GM21423 (cell line): ENCODE measurements around the gene SPIN2B.
A peak's percentile ranks its signal among the peaks of the same experiment; 100 is the strongest.
"Not testable (repeated sequence)": the region's sequence is repeated elsewhere in the genome, so short reads cannot be mapped to it uniquely, and the experiment has no call there.

ENCODE experiments used
- ATAC-seq: cut with Tn5 transposase; IDR thresholded peaks from one replicate; pipeline ENCODE4 v1.9.1; 2021; ENCODE audit warnings: mild to moderate bottlenecking, moderate library complexity; ENCODE audit not compliant: unreplicated experiment

SPIN2B gene

GRCh38 chrX:57121162-57121755 lies at the start of gene SPIN2B:
SPIN2B (minus strand) TSS chrX:57121548.
- ATAC-seq = peak; percentile 100

GRCh38 chrX:57156397-57157049 lies 35.2 kb upstream of the SPIN2B start:
- no peak for ATAC-seq

DNA sequence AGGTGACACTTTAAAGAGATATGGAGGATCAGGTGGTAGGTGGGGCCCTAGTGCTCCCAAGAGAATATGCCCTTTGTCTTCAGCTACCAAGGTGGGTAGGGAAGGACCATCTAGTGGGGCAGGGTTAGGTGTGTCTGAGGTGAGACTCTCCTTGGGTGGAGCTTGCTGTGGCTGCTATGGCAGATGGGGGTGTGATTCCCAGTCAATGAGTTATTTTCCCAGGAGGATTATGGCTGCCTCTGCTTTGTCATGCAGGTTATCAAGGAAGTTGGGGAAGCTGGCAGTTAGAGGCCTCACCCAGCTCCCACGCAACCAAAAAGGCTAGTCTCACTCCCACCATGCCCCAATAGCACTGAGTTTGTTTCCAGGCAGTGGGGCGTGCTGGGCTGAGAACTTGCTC lies 33.8 kb upstream of the SPIN2B start:
- ATAC-seq = no peak

DNA sequence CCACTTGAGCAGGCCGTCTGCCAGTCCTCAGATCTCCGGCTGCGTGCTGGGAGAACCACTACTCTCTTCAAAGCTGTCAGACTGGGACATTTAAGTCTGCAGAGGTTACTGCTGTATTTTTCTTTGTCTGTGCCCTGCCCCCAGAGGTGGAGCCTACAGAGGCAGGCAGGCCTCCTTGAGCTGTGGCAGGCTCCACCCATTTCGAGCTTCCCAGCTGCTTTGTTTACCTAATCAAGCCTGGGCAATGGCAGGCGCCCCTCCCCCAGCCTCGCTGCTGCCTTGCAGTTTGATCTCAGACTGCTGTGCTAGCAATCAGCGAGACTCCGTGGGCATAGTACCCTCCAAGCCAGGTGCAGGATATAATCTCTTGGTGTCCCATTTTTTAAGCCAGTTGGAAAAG lies 30.9 kb upstream of the SPIN2B start:
- not testable (repeated sequence) for ATAC-seq

DNA sequence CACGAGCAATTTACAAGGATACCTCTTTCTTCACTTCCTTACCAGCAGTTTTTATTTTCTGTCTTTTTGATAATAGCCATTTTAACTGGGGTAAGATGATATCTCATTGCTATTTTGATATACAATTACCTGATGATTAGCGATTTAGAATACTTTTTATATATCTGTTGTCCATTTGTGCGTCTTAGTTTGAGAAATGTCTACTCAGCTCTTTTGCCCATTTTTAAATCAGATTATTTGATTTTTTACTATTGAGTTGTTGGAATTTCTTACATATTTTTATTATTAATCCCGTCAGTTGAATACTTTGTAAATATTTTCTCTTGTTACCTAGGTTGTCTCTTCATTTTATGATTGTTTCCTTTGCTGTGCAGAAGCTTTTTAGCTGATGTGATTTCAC lies 17.3 kb upstream of the SPIN2B start:
- ATAC-seq = no peak

GRCh38 chrX:57137501-57137900 lies 16.2 kb upstream of the SPIN2B start:
- ATAC-seq = no peak

GRCh38 chrX:57137073-57137472 lies 15.7 kb upstream of the SPIN2B start, which contains the start of gene SPIN2A:
SPIN2A (minus strand) TSS chrX:57137397; CDS start chrX:57136597, 800 bp downstream.
- ATAC-seq = not testable (repeated sequence)

DNA sequence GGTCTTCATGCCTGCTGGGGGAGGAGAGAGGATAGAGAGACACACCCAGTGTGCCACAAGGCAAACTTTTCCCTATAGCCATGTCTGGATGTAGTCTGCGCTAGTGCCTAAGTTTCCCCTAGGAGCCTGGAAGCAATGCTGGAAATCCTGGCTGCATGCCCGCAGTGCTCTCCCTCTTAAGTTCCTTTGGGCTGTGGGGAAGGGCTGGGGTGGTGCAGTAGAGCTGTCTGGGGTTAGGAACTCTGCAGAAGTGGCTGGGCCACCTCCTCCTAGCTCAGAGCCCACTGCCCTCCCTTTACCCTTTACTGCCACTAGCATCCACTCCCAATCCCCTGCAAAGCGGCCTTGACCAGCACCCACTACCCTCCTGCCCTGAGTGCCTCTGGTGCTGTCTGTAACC lies 15.2 kb upstream of the SPIN2B start:
- not testable (repeated sequence) for ATAC-seq

DNA sequence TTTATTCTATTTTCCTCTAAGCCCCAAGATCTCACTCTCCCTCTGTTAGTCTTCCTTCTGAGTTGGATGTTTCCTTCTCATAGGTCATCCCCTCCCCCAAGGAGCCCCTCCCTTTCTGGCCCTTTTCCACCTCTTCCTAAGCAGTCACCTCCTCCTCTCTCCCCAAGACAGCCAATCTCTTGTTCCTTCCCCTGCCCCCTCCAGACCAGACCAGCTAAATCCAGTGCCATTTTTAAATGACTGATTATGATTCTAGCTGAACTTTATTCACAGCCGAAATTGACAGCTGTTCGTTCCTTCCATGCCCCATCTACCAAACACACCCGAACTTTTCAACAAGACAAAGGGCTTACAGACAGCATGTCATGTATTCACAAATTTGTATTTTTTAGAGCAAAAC lies 13.9 kb upstream of the SPIN2B start:
- no peak for ATAC-seq

DNA sequence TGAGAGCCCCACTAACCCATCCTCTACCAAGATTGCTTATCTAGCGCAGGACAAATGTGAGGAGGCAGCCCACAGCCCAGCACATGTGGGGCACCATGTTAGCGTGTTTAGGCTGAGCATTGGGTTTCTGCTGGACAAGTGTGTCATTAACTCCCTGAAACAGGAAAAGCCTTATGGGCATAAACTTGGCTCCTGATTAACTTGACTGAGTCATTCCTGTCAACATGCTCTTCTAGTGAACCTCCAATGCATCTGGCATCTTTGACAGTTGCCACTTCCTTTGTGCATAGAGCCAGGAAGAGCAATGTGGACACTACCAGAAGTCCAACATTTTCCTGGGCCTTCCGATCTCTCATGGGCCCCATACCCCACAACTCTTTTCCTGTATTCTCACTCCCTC lies 13.4 kb upstream of the SPIN2B start:
- no peak for ATAC-seq

DNA sequence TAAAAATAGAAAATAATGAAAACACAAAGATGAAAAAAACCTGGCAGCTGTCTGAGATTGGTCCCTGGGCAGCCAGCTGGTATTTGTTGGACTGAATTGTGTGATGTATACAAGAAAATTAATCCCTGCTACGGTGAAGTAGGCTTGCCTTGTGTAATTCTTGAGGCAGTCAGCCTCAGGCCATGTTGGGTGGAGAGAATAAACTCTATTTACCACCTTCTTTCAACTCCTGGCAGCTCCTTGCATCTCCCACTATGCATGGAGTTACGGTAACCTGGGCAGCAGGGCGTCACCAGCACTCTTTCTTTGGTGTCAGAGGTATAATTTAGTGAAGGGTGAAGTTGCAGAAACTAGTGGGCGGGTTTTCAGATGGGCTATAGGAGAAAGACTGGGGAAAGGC lies 12.4 kb upstream of the SPIN2B start:
- ATAC-seq = no peak

DNA sequence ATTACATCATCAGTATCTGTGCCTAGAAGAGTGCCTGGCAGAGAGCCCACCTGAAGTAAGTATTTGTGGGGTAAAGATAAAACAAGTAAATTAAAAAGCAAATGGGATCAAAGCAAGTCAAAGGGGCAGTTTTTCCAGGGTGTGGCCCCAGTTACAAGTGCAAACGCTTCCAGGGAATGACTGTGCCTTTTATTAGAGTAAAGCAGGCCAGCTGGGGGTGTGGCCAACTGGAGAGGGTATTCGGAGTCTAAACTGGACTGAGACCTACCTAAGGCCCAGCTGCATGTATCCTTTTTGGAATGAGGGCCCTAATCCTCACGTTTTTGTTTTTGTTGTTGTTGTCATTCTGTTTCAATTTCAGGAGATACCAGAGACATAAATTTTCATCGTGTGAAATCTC lies 11.9 kb upstream of the SPIN2B start:
- not testable (repeated sequence) for ATAC-seq

GRCh38 chrX:57132046-57132445 lies 10.7 kb upstream of the SPIN2B start:
- ATAC-seq = no peak

DNA sequence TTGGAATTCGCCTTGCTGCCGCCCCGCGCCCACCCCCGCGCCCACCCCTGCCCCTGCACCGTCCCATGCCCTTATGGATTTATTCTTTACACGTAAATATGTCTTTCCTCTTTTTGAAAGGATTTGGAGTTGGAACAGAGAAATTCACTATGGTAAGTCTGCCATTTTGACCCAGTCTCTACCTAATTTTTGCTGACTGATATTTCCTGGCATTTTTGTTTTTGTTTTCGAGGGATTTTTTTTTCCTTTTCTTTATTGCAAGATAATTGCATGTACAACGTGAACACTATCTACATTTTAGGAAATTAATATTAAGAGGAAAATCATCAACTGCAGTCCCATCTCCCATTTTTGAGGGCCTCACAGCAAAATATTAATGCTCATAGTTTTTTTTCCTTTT lies 468 bp upstream of the SPIN2B start:
- no peak for ATAC-seq

GRCh38 chrX:57120619-57121161 lies 658 bp downstream of the SPIN2B start:
- ATAC-seq = not testable (repeated sequence)

DNA sequence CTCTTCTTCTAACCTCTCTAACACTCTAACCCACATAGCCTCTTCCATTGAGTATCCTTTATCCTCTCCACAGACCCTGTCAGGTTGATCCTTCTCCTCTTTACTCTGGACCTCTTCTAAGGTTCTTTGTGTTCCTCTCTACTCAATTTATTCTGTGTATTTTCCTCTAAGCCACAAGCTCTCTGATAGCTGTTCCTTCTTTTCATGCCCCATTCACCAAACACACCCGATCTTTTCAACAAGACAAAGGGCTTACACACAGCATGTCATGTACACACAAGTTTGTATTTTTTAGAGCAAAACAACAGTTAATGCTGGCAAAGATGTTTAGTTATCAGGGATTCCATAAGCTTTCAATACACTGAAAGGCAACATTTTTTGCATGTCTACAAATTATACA lies 1.9 kb downstream of the SPIN2B start:
- no peak for ATAC-seq

DNA sequence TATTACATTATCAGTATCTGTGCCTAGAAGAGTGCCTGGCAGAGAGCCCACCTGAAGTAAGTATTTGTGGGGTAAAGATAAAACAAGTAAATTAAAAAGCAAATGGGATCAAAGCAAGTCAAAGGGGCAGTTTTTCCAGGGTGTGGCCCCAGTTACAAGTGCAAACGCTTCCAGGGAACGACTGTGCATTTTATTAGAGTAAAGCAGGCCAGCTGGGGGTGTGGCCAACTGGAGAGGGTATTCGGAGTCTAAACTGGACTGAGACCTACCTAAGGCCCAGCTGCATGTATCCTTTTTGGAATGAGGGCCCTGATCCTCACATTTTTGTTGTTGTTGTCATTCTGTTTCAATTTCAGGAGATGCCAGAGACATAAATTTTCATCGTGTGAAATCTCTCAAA lies 3.8 kb downstream of the SPIN2B start:
- ATAC-seq = not testable (repeated sequence)

DNA sequence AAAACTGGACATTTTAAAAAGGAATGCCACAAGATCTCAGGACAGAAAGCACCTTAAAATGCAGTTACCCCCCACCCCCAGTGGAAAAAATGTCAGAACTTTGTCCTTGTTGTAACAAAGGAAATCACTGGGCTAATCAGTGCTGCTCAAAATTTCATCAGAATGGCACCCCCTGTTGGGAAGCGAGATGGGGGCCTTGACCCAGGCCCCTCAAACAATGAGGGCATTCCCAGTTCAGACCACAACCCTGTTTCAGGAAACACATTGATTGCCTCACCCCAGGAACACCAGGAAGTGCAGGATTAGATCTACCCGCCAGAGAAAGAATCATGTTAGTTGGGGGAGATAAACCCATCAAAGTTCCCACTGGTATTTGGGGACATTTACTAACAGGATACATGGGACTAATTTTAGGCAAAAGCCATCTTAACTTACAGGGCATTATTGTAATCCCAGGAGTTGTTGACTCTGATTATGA lies 16.4 kb downstream of the SPIN2B start:
- no peak for ATAC-seq

DNA sequence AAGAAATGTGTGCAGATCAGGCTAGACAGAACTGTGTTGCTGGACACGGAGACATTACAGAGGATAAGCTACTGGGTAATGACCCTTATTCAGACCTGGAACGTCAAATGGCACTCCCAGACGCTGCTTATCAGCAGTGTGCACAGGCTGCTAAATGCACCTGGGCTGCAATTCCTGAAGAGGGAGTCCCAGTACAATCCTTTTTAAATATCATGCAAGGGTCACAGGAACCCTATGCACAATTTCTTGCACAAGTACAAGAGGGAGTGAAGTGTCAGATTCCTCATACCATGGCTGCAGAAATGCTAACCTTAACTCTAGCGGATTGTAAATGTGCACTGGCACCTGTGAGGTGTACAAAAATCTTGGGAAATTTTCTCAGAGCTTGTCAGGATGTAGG lies 16.9 kb downstream of the SPIN2B start:
- ATAC-seq = no peak

GRCh38 chrX:57103489-57103888 lies 17.9 kb downstream of the SPIN2B start:
- ATAC-seq = no peak

DNA sequence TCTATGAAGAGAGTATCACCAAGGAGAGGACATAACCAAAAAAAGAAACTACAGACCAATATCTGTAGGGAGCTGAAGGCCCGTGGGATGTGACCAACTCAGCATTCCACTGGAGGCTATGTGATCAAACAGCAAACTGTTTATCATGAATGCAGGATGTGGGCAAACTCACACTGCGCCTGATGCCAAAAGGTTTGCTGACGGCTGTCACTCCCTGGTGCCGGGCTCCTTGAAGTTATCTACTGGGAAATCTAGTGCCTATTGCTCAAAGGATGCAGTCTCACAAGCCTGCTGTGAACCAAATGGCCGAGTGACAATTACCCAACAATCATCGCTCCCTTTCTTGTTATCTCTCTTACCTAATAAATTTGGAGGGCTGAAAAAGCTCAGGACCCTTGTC lies 18.4 kb downstream of the SPIN2B start:
- not testable (repeated sequence) for ATAC-seq

DNA sequence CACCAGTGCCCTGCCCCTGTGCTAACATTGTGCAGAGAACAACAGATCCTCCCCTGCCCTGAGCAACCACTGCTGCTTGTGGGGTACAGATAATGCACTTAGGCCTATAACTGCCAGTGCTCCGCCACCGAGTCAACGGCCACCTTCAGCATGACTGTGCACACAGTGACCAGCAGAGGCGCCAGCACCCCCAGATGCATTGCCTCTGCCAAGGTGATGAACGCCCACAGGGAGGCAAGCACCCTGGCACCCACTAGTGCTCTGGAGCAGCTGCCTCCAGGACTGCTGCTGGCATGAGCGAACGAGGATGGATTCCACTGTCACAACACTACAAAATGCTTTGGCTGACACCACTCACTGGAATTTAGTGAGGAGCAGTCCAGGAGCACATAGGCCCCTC lies 38.2 kb downstream of the SPIN2B start:
- no peak for ATAC-seq
